DOHH2 (cell line): ENCODE measurements around the gene MRPL47.

ENCODE experiments used
- EZH2phosphoT487 ChIP-seq: fragments of 200-600 bp; sonication (generic); IDR thresholded peaks from 2 replicates; pipeline ENCODE4 v1.6.1; 2017; ENCODE audit warnings: borderline replicate concordance, mild to moderate bottlenecking, antibody characterized with exemption, low read length, moderate library complexity, mixed read lengths
- TF ChIP-seq, protein P1 (sequence below): fragments of 200-600 bp; sonication (generic); IDR thresholded peaks from one replicate; pipeline ENCODE4 v1.5.1; 2014; ENCODE audit warnings: antibody characterized with exemption, mild to moderate bottlenecking, low read depth, low read length; ENCODE audit not compliant: poor library complexity, severe bottlenecking

GRCh38 chr3:179640469-179640868 is 36.0 kb upstream of the MRPL47 start:
- TF ChIP-seq, protein P1, sequence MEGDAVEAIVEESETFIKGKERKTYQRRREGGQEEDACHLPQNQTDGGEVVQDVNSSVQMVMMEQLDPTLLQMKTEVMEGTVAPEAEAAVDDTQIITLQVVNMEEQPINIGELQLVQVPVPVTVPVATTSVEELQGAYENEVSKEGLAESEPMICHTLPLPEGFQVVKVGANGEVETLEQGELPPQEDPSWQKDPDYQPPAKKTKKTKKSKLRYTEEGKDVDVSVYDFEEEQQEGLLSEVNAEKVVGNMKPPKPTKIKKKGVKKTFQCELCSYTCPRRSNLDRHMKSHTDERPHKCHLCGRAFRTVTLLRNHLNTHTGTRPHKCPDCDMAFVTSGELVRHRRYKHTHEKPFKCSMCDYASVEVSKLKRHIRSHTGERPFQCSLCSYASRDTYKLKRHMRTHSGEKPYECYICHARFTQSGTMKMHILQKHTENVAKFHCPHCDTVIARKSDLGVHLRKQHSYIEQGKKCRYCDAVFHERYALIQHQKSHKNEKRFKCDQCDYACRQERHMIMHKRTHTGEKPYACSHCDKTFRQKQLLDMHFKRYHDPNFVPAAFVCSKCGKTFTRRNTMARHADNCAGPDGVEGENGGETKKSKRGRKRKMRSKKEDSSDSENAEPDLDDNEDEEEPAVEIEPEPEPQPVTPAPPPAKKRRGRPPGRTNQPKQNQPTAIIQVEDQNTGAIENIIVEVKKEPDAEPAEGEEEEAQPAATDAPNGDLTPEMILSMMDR: no peak
- no peak for TF ChIP-seq EZH2phosphoT487
